Spleen (tissue), 11 donors: Measurements from ENCODE around the gene CPSF4. TPM values are rescaled to one million over a fixed set of nuclear protein-coding genes. Genes with fewer than 3 reads are reported as not detected.
"Not testable (repeated sequence)": the region's sequence is repeated elsewhere in the genome, so short reads cannot be mapped to it uniquely, and the experiment has no call there.

ENCODE experiments used
- DNase-seq: peaks from one replicate; pipeline ENCODE4 v3.0.0-alpha.2; 2020
- H3K27ac ChIP-seq, 8 donors: fragments of 200-600 bp; sonication (generic) in 7 of 8; 1 replicate in 4 of 8; 2 replicates in 4 of 8; pipeline versions ENCODE4 v1.5.0 to v1.8.0; 2016 to 2021; ENCODE audit warnings: inconsistent platforms in 4 of 8, mild to moderate bottlenecking in 4 of 8, moderate library complexity in 1 of 8
- H3K27me3 ChIP-seq, 7 donors: fragments of 200-600 bp; sonication (generic) in 6 of 7; replicated peaks in 1 of 7; 1 replicate in 4 of 7; 2 replicates in 3 of 7; pipeline versions ENCODE4 v1.5.0 to v1.8.0; 2016 to 2021; ENCODE audit warnings: inconsistent platforms in 3 of 7, mild to moderate bottlenecking in 1 of 7
- H3K36me3 ChIP-seq, 6 donors: fragments of 200-600 bp; sonication (generic) in 5 of 6; 1 replicate in 4 of 6; 2 replicates in 2 of 6; pipeline versions ENCODE4 v1.5.0 to v1.8.0; 2016 to 2021; ENCODE audit warnings: inconsistent platforms in 2 of 6
- H3K4me1 ChIP-seq, 6 donors: fragments of 200-600 bp; sonication (generic) in 5 of 6; 1 replicate in 3 of 6; 2 replicates in 3 of 6; pipeline versions ENCODE4 v1.5.0 to v1.8.0; 2016 to 2021; ENCODE audit warnings: inconsistent platforms in 3 of 6
- H3K4me3 ChIP-seq, 8 donors: fragments of 200-600 bp; sonication (generic) in 7 of 8; 1 replicate in 4 of 8; 2 replicates in 4 of 8; pipeline versions ENCODE4 v1.5.0 to v1.8.0; 2016 to 2021; ENCODE audit warnings: inconsistent platforms in 4 of 8, mild to moderate bottlenecking in 4 of 8, moderate library complexity in 2 of 8
- H3K9me3 ChIP-seq, 8 donors: fragments of 200-600 bp; sonication (generic) in 7 of 8; 1 replicate in 4 of 8; 2 replicates in 4 of 8; pipeline versions ENCODE4 v1.5.0 to v1.8.0; 2016 to 2021; ENCODE audit warnings: inconsistent platforms in 4 of 8
- POLR2A ChIP-seq, 3 donors: fragments of 450-650 bp; IDR thresholded peaks; one replicate each; pipeline ENCODE4 v1.5.1; 2017; ENCODE audit warnings: antibody characterized with exemption in 3 of 3, mild to moderate bottlenecking in 1 of 3
- POLR2AphosphoS5 ChIP-seq, 3 donors: sonication (generic); formaldehyde crosslinking; IDR thresholded peaks; one replicate each; pipeline ENCODE4 v1.5.1; 2017; ENCODE audit warnings: antibody characterized with exemption in 3 of 3
- WGBS, 5 donors: extraction: QIAGEN DNeasy Blood & Tissue Kit in 3 of 5; methylation state at CpG; one replicate each; pipeline versions ENCODE4 v1.1.5 to v1.1.7; 2013 to 2018; 5-methylcytosine and 5-hydroxymethylcytosine counted together
- intact Hi-C: fragments of 100-400 bp; cut with DNase I; formaldehyde crosslinking; loops from one replicate; pipeline ENCODE4 v1.15.0; 2023; ENCODE audit warnings: low total_unique reads
- polyA plus RNA-seq, 3 donors: library from polyadenylated mRNA; stranded (reverse); fragments of 200-250 nt; gene quantifications; one replicate each; pipeline ENCODE4 v1.2.1, GENCODE V29; 2013
- total RNA-seq, 7 donors: library from RNA; depleted of rRNA in 3 of 7; stranded (reverse); fragments of >200 nt in 3 of 7; fragmentation: NEBNext Ultra II Directional in 4 of 7; extraction: Animal tissue kit (Norgen Biotek cat#: 25700) in 4 of 7; gene quantifications; one replicate each; pipeline versions ENCODE4 v1.1.0 to v1.2.1, GENCODE V29; 2016 to 2021
- TF ChIP-seq, protein P1 (sequence below), 11 experiments: fragments of 200-600 bp in 7 of 11; fragments of 450-650 bp in 4 of 11; sonication (generic) in 4 of 11; IDR thresholded peaks in 8 of 11; conservative IDR thresholded peaks in 3 of 11; 1 replicate in 7 of 11; 2 replicates in 4 of 11; pipeline versions ENCODE4 v1.4.0 to v1.8.0; 2016 to 2021; ENCODE audit warnings: antibody characterized with exemption in 11 of 11, inconsistent platforms in 4 of 11, mild to moderate bottlenecking in 1 of 11
- donor health status: healthy with polysubstance abuse.
- donor health status: DM: no; HTN: no; CAD: no; lungs with moderate emphysema.
- donor health status: DM: no; HTN: no; CAD: no.
- donor health status: Bipolar disorder and iron deficiency.
- donor health status: healthy.
- donor health status: DM: no; HTN: no; CAD: no.
- donor health status: DM: yes; HTN: yes; CAD: no.

Gene CPSF4
- total and polyA plus RNA-seq, 10 donors: 28.7 to 49.6 (median 36.9) TPM

DNA sequence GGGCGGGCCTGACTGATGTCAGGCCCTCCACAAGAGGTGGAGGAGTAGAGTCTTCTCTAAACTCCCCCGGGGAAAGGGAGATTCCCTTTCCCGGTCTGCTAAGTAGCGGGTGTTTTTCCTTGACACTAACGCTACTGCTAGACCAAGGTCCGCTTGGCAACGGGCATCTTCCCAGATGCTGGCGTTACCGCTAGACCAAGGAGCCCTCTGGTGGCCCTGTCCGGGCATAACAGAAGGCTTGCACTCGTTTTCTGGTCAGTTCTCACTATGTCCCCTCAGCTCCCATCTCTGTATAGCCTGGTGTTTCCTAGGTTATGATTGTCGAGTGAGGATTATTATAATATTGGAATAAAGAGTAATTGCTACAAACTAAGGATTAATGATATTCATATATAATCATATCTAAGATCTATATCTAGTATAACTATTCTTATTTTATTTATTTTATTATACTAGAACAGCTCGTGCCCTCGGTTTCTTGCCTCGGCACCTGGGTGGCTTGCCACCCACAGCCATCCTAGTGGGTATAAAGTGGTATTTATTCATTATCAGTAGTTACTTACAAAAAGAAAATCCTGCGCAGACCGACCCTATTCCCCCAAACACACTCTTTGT is 23.1 kb upstream of the CPSF4 start:
- H3K9me3 ChIP-seq, DNase-seq, intact Hi-C loops, H3K4me3 ChIP-seq, H3K27ac ChIP-seq, H3K27me3 ChIP-seq: not testable (repeated sequence)
- H3K4me1 ChIP-seq: peaks cover 2 to 31% (median 8%) of the 10 kb centered on the region in 6 donors
- H3K36me3 ChIP-seq: peaks cover 4 to 100% (median 98%) of the 10 kb centered on the region in 6 donors
- 64 to 88% (median 76%) methylated on average over 17 of the region's 17 CpGs for WGBS, 5 donors
- peak in 1 of 3 donors; percentile 21 for TF ChIP-seq POLR2AphosphoS5 (IDR thresholded peaks at IDR 0.05)
- TF ChIP-seq, protein P1, sequence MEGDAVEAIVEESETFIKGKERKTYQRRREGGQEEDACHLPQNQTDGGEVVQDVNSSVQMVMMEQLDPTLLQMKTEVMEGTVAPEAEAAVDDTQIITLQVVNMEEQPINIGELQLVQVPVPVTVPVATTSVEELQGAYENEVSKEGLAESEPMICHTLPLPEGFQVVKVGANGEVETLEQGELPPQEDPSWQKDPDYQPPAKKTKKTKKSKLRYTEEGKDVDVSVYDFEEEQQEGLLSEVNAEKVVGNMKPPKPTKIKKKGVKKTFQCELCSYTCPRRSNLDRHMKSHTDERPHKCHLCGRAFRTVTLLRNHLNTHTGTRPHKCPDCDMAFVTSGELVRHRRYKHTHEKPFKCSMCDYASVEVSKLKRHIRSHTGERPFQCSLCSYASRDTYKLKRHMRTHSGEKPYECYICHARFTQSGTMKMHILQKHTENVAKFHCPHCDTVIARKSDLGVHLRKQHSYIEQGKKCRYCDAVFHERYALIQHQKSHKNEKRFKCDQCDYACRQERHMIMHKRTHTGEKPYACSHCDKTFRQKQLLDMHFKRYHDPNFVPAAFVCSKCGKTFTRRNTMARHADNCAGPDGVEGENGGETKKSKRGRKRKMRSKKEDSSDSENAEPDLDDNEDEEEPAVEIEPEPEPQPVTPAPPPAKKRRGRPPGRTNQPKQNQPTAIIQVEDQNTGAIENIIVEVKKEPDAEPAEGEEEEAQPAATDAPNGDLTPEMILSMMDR (IDR thresholded peaks at IDR 0.05 in 8 of 11, conservative IDR thresholded peaks at IDR 0.05 in 3 of 11): peak in 10 of 11 experiments; percentile 19 to 74 (median 56)

DNA sequence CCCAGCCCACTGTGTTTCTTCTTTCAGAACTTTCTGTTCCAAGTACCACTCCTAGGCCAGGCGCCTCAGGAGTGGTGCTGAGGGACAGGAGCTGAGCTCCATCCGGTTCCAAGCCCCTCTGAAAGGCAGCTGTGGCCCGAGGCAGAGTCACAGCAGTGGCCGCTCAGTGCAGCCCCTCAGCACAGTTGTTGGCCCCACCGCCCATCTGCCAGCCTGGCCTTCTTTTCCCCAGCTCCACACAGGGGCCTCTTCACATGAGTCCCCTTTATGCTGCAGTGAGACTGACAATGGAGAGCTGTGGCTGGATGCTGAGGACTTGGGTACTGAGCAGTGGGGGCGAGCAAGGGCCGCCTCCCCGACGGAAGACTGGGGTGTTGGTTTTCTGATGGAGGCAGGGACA is 20.5 kb upstream of the CPSF4 start:
- no peak for DNase-seq
- 91 to 96% (median 94%) methylated on average over 9 of the region's 9 CpGs for WGBS, 5 donors
- TF ChIP-seq POLR2A (IDR thresholded peaks at IDR 0.05) (no peak), POLR2AphosphoS5 (IDR thresholded peaks at IDR 0.05) (peak in 2 of 3 donors; percentile 4 to 47)
- H3K9me3 ChIP-seq: no peaks in the 10 kb centered on the region
- H3K4me3 ChIP-seq: no peak overlapping the region
- intact Hi-C loops: no loop called here
- peaks cover 0 to 100% (median 87%) of the 10 kb centered on the region in 6 donors for H3K36me3 ChIP-seq
- H3K4me1 ChIP-seq: peaks cover 0 to 16% (median 3%) of the 10 kb centered on the region in 6 donors
- no peaks in the 10 kb centered on the region for H3K27me3 ChIP-seq
- H3K27ac ChIP-seq: no peak overlapping the region

DNA sequence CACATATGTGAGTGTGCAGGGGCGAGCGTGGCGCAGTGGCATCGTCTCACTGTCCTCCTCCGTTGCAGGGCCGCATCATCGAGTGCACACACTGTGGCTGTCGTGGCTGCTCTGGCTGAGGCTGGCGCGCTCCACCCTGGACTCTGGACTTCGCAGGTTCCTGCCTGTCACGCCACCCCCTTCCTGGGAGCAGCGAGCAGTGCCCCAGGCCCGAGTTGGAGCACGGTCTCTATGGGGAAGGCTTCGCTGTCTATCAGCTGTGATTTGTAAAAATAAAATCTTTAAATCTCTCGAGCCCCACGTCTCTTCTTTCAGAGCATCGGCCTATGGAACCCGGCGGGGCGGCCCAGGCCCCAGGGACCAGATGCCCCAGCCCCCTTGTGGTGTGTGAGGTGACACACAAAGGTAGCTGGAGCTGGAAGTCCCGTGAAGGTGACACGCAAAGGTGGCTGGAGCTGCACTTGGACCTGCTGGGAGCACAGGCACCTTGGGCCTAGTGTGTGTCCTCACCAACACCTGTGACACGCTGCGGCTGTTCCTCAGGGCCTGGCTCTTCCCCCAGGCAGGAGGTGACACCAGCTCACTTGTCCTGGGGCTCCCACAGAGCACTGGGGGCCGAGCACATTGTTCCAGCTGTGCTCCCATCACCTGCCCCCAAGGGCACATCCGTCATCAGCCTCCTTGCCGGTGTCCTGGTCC is 19.3 kb upstream of the CPSF4 start:
- 88 to 94% (median 93%) methylated on average over 21 to 29 of the region's 29 CpGs for WGBS, 5 donors
- Histone ChIP-seq H3K36me3 (peaks cover 0 to 100% (median 88%) of the 10 kb centered on the region in 6 donors), H3K9me3 (no peaks in the 10 kb centered on the region), H3K4me1 (peaks cover 0 to 7% (median 1%) of the 10 kb centered on the region in 6 donors), H3K4me3 (no peak overlapping the region), H3K27ac (no peak overlapping the region), H3K27me3 (no peaks in the 10 kb centered on the region)
- peak; percentile 3 to 63 (median 34) for TF ChIP-seq POLR2AphosphoS5 (IDR thresholded peaks at IDR 0.05)
- TF ChIP-seq, protein P1 (IDR thresholded peaks at IDR 0.05 in 8 of 11, conservative IDR thresholded peaks at IDR 0.05 in 3 of 11): no peak
- no peak for DNase-seq
- intact Hi-C loops: no loop called here

DNA sequence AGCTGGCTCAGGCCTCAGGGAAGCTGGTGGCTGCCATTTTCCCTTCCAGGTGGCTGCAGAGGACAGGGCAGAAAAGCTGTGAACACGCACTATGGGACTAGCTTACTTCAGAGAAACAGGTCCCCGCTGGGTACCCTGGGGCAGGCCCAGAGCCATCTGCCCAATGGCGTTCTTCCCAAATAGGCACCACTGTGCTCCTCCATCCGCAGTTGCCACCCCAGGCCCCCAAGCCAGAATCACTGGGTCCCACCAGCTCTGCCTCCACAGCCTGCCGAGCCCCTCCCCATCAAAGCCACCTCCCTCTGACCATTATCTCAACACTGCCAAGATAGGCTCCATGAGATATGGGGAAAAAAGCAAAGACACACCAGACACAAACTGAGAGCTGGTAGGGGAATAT is 18.5 kb upstream of the CPSF4 start:
- Histone ChIP-seq H3K27me3 (no peaks in the 10 kb centered on the region), H3K36me3 (peaks cover 0 to 100% (median 88%) of the 10 kb centered on the region in 6 donors), H3K4me3 (no peak overlapping the region), H3K9me3 (no peaks in the 10 kb centered on the region), H3K4me1 (peaks cover 0 to 5% (median 0%) of the 10 kb centered on the region in 6 donors), H3K27ac (no peak overlapping the region)
- intact Hi-C loops: no loop called here
- TF ChIP-seq, protein P1 (IDR thresholded peaks at IDR 0.05 in 8 of 11, conservative IDR thresholded peaks at IDR 0.05 in 3 of 11): no peak
- TF ChIP-seq POLR2AphosphoS5 (IDR thresholded peaks at IDR 0.05) (no peak), POLR2A (IDR thresholded peaks at IDR 0.05) (no peak)
- no peak for DNase-seq
- WGBS, 5 donors: 92 to 100% (median 96%) methylated on average over 3 to 5 of the region's 5 CpGs
